ENCODE results near the gene LSS. TPM values are rescaled to one million over a fixed set of nuclear protein-coding genes. Genes with fewer than 3 reads are reported as not detected.
"Not testable (repeated sequence)": the region's sequence is repeated elsewhere in the genome, so short reads cannot be mapped to it uniquely, and the experiment has no call there.

The LSS gene
- total RNA-seq, 2 donors from 2014 or later, result 38.9 to 68.9 TPM

- Histone ChIP-seq H3K4me3 (no peak overlapping the region), H3K27me3 (no peaks in the 10 kb centered on the region), H3K36me3 (replicated peaks in 1 of 2; ENCODE audit: insufficient read depth in 1 of 2, low read depth in 2 of 2) (no peaks in the 10 kb centered on the region), H3K4me1 (no peaks in the 10 kb centered on the region), H3K9me3 (no peaks in the 10 kb centered on the region), H3K27ac (no peak overlapping the region)
- TF ChIP-seq POLR2A (IDR thresholded peaks at IDR 0.05) (no peak), CTCF (IDR thresholded peaks at IDR 0.05) (no peak)
- no peak for ATAC-seq
- intact Hi-C loops (cut with DNase I), result no loop called here
- no peak for DNase-seq
- WGBS, 2 donors, result 79% methylated on average over 6 of the region's 6 CpGs; no CpG with 5 or more reads in 1 of the 2 donors
Observed at GRCh38 chr21:46172863-46173528, 55.6 kb downstream of the LSS start.

GRCh38 chr21:46171996-46172862, 56.3 kb downstream of the LSS start:
- Histone ChIP-seq H3K4me3 (no peak overlapping the region), H3K36me3 (replicated peaks in 1 of 2; ENCODE audit: insufficient read depth in 1 of 2, low read depth in 2 of 2) (no peaks in the 10 kb centered on the region), H3K27me3 (no peaks in the 10 kb centered on the region), H3K27ac (no peak overlapping the region), H3K4me1 (no peaks in the 10 kb centered on the region), H3K9me3 (no peaks in the 10 kb centered on the region)
- WGBS, 2 donors, result 75 to 82% methylated on average over 21 of the region's 21 CpGs
- ATAC-seq, result no peak
- no peak for TF ChIP-seq POLR2A (IDR thresholded peaks at IDR 0.05)
- TF ChIP-seq CTCF (IDR thresholded peaks at IDR 0.05), result no peak
- peak in 1 of 4 donors; percentile 5 for DNase-seq
- intact Hi-C loops (cut with DNase I), result no loop called here

- Histone ChIP-seq H3K27ac (no peak overlapping the region), H3K27me3 (no peaks in the 10 kb centered on the region), H3K9me3 (no peaks in the 10 kb centered on the region), H3K4me3 (no peak overlapping the region), H3K36me3 (replicated peaks in 1 of 2; ENCODE audit: insufficient read depth in 1 of 2, low read depth in 2 of 2) (no peaks in the 10 kb centered on the region), H3K4me1 (no peaks in the 10 kb centered on the region)
- 41 to 65% methylated on average over 2 of the region's 2 CpGs for WGBS, 2 donors
- ATAC-seq (no peak), DNase-seq (no peak)
- intact Hi-C loops (cut with DNase I), result no loop called here
- no peak for TF ChIP-seq CTCF (IDR thresholded peaks at IDR 0.05)
- no peak for TF ChIP-seq POLR2A (IDR thresholded peaks at IDR 0.05)
Observed at GRCh38 chr21:46171585-46171984, 57.0 kb downstream of the LSS start.

DNA sequence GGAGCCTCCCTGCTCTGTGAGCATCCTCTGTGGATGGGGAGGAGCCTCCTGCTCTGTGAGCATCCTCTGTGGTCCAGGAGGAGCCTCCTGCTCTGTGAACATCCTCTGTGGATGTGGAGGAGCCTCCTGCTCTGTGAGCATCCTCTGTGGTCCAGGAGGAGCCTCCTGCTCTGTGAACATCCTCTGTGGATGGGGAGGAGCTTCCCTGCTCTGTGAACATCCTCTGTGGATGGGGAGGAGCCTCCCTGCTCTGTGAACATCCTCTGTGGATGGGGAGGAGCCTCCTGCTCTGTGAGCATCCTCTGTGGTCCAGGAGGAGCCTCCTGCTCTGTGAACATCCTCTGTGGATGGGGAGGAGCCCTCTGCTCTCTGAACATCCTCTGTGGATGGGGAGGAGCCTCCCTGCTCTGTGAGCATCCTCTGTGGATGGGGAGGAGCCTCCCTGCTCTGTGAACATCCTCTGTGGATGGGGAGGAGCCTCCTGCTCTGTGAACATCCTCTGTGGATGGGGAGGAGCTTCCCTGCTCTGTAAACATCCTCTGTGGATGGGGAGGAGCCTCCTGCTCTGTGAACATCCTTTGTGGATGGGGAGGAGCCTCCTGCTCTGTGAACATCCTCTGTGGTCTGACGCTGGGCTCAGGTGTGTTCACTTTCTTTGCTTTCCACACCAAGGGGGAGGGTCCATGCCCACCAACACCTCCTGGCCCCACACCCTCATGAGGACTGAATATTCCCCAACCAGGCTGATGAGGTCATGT, 58.0 kb downstream of the LSS start:
- H3K4me3 ChIP-seq; H3K27ac ChIP-seq; ATAC-seq; H3K36me3 ChIP-seq (replicated peaks in 1 of 2; ENCODE audit: insufficient read depth in 1 of 2, low read depth in 2 of 2); H3K4me1 ChIP-seq; intact Hi-C loops (cut with DNase I); H3K27me3 ChIP-seq; H3K9me3 ChIP-seq: not testable (repeated sequence)
- DNase-seq, result peak in 1 of 4 donors; percentile 5
- 45 to 100% methylated on average over 1 of the region's 1 CpG for WGBS, 2 donors
